HG03135 (cell line): ENCODE results near the gene CCR4.
A peak's percentile ranks its signal among the peaks of the same experiment; 100 is the strongest.
"Not testable (repeated sequence)": the region's sequence is repeated elsewhere in the genome, so short reads cannot be mapped to it uniquely, and the experiment has no call there.

ENCODE experiments used
- ATAC-seq: cut with Tn5 transposase; IDR thresholded peaks from one replicate; pipeline ENCODE4 v1.9.1; 2021; ENCODE audit warnings: mild to moderate bottlenecking, moderate library complexity; ENCODE audit not compliant: unreplicated experiment

CCR4 gene

GRCh38 chr3:32950516-32950915 lies 928 bp upstream of the CCR4 start:
- no peak for ATAC-seq

- ATAC-seq = no peak
Measured at GRCh38 chr3:32952369-32953077, 1.1 kb downstream of the CCR4 start.

GRCh38 chr3:32954506-32954905 lies 3.1 kb downstream of the CCR4 start:
- no peak for ATAC-seq

- ATAC-seq = no peak
Measured at GRCh38 chr3:32956750-32957570, 5.5 kb downstream of the CCR4 start.

- no peak for ATAC-seq
Measured at GRCh38 chr3:32958509-32958908, 7.1 kb downstream of the CCR4 start.

- no peak for ATAC-seq
Measured at GRCh38 chr3:32959371-32959770, 7.9 kb downstream of the CCR4 start.

- ATAC-seq = no peak
Measured at GRCh38 chr3:32960404-32961170, 9.1 kb downstream of the CCR4 start.

GRCh38 chr3:32961189-32961715 lies 9.8 kb downstream of the CCR4 start:
- ATAC-seq = no peak

- ATAC-seq = no peak
Measured at GRCh38 chr3:32963871-32964270, 12.4 kb downstream of the CCR4 start.

GRCh38 chr3:32964781-32965180 lies 13.3 kb downstream of the CCR4 start:
- not testable (repeated sequence) for ATAC-seq

- not testable (repeated sequence) for ATAC-seq
Measured at GRCh38 chr3:32965617-32966213, 14.3 kb downstream of the CCR4 start.

- ATAC-seq = not testable (repeated sequence)
Measured at GRCh38 chr3:32966627-32967026, 15.2 kb downstream of the CCR4 start.

- no peak for ATAC-seq
Measured at GRCh38 chr3:32968166-32968919, 16.9 kb downstream of the CCR4 start.

GRCh38 chr3:32968920-32969389 lies 17.5 kb downstream of the CCR4 start:
- no peak for ATAC-seq

GRCh38 chr3:32969656-32970055 lies 18.2 kb downstream of the CCR4 start:
- no peak for ATAC-seq

GRCh38 chr3:32971291-32971690 lies 19.8 kb downstream of the CCR4 start:
- ATAC-seq = not testable (repeated sequence)

GRCh38 chr3:32972482-32973146 lies 21.2 kb downstream of the CCR4 start:
- ATAC-seq = no peak

- peak; percentile 94 for ATAC-seq
Measured at GRCh38 chr3:32973982-32974381, 22.5 kb downstream of the CCR4 start.

- no peak for ATAC-seq
Measured at GRCh38 chr3:32975891-32976595, 24.6 kb downstream of the CCR4 start.
